ENCODE results near the gene WSCD2.

GRCh38 chr12:108104657-108105056, 24.4 kb upstream of the WSCD2 start:
- TF ChIP-seq MAX (IDR thresholded peaks at IDR 0.05; ENCODE audit: insufficient read depth, insufficient read length) (no peak), POLR2A (IDR thresholded peaks at IDR 0.05; ENCODE audit: low read depth, low read length) (no peak), EZH2 (IDR thresholded peaks at IDR 0.05; ENCODE audit: borderline replicate concordance, low read depth, low read length, severe bottlenecking) (no peak), JUN (IDR thresholded peaks at IDR 0.05; ENCODE audit: borderline replicate concordance, insufficient read depth, insufficient read length, low read depth) (no peak), POLR2AphosphoS5 (IDR thresholded peaks at IDR 0.05; ENCODE audit: insufficient read depth, low read depth, low read length) (no peak)
- TF ChIP-seq, protein P1, sequence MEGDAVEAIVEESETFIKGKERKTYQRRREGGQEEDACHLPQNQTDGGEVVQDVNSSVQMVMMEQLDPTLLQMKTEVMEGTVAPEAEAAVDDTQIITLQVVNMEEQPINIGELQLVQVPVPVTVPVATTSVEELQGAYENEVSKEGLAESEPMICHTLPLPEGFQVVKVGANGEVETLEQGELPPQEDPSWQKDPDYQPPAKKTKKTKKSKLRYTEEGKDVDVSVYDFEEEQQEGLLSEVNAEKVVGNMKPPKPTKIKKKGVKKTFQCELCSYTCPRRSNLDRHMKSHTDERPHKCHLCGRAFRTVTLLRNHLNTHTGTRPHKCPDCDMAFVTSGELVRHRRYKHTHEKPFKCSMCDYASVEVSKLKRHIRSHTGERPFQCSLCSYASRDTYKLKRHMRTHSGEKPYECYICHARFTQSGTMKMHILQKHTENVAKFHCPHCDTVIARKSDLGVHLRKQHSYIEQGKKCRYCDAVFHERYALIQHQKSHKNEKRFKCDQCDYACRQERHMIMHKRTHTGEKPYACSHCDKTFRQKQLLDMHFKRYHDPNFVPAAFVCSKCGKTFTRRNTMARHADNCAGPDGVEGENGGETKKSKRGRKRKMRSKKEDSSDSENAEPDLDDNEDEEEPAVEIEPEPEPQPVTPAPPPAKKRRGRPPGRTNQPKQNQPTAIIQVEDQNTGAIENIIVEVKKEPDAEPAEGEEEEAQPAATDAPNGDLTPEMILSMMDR (IDR thresholded peaks at IDR 0.05; ENCODE audit: extremely low read depth in 1 of 2, insufficient read depth in 1 of 2, low read depth in 1 of 2, low read length in 2 of 2), result no peak
